A549 treated with CpdA at 1 μM for 4 hours (cell line): Measurements from ENCODE around the gene PGAM4. TPM values are rescaled to one million over a fixed set of nuclear protein-coding genes. Genes with fewer than 3 reads are reported as not detected.

Source experiments
- total RNA-seq: library from RNA; stranded (reverse); fragments of 200-300 nt; extraction: Qiagen RNA extraction; gene quantifications from 5 replicates; pipeline ENCODE4 v1.2.3, GENCODE V29; 2022; ENCODE audit warnings: low read depth

PGAM4 gene
- total RNA-seq = 0.26 to 0.50 TPM (median 0.38 TPM) in 4 of 5 replicates, not detected in the other

GRCh38 chrX:77969538-77969937, at the start of gene PGAM4:
PGAM4 (minus strand) TSS chrX:77969638; CDS start chrX:77969638, 0 bp downstream.

Other genes starting within 250 kb of the PGAM4 start
- gene ATRX, start 183.4 kb downstream of the PGAM4 start, total RNA-seq = 17.6 to 27.2 TPM (median 22.1 TPM) in 5 replicates
- 36.3 to 51.0 TPM (median 41.3 TPM) in 5 replicates for gene MAGT1, start 74.2 kb downstream of the PGAM4 start, total RNA-seq
- 567 to 684 TPM (median 619 TPM) in 5 replicates for gene COX7B, start 70.2 kb downstream of the PGAM4 start, total RNA-seq
- 2.6 to 3.8 TPM (median 3.5 TPM) in 5 replicates for gene ATP7A, start 58.9 kb downstream of the PGAM4 start, total RNA-seq
- gene PGK1, start 134.6 kb upstream of the PGAM4 start, total RNA-seq = 535 to 615 TPM (median 598 TPM) in 5 replicates
- gene TAF9B, start 170.0 kb upstream of the PGAM4 start, total RNA-seq = 9.6 to 13.1 TPM (median 12.9 TPM) in 5 replicates